GM21526 (cell line): Measurements from ENCODE around the gene PSME3.

Experiments
- ATAC-seq: cut with Tn5 transposase; IDR thresholded peaks from one replicate; pipeline ENCODE4 v1.9.1; 2021; ENCODE audit warnings: moderate library complexity; ENCODE audit not compliant: unreplicated experiment, low FRiP score

Gene PSME3

GRCh38 chr17:42832934-42833766, at the start of gene PSME3:
PSME3 (plus strand) TSS chr17:42833397; CDS start chr17:42833632, 235 bp downstream.
- ATAC-seq = peak; percentile 68

- ATAC-seq = no peak
Observed at GRCh38 chr17:42783791-42784138, 49.4 kb upstream of the PSME3 start.

- ATAC-seq = no peak
Observed at GRCh38 chr17:42784409-42784808, 48.8 kb upstream of the PSME3 start.

- ATAC-seq = no peak
Observed at GRCh38 chr17:42784811-42785592, 48.2 kb upstream of the PSME3 start.

GRCh38 chr17:42787266-42787665, 45.9 kb upstream of the PSME3 start:
- no peak for ATAC-seq

GRCh38 chr17:42791948-42792347, 41.2 kb upstream of the PSME3 start:
- no peak for ATAC-seq

GRCh38 chr17:42792545-42792944, 40.7 kb upstream of the PSME3 start:
- ATAC-seq = no peak

GRCh38 chr17:42795061-42795460, 38.1 kb upstream of the PSME3 start:
- ATAC-seq = no peak

GRCh38 chr17:42795465-42795864, 37.7 kb upstream of the PSME3 start:
- no peak for ATAC-seq

- ATAC-seq = no peak
Observed at GRCh38 chr17:42796066-42796758, 37.0 kb upstream of the PSME3 start.

GRCh38 chr17:42797067-42798007, 35.9 kb upstream of the PSME3 start:
- ATAC-seq = no peak

- ATAC-seq = no peak
Observed at GRCh38 chr17:42798011-42798382, 35.2 kb upstream of the PSME3 start.

GRCh38 chr17:42798383-42799380, 34.5 kb upstream of the PSME3 start, which contains the start of the genes CNTD1 and COA3:
CNTD1 (plus strand) TSS chr17:42798861; CDS start chr17:42799068, 207 bp downstream.
COA3 (minus strand) TSS chr17:42798704; CDS start chr17:42798681, 23 bp downstream.
- ATAC-seq = peak; percentile 69

GRCh38 chr17:42803074-42803883, 29.9 kb upstream of the PSME3 start:
- no peak for ATAC-seq

- no peak for ATAC-seq
Observed at GRCh38 chr17:42804918-42805367, 28.3 kb upstream of the PSME3 start.

- no peak for ATAC-seq
Observed at GRCh38 chr17:42806249-42806648, 26.9 kb upstream of the PSME3 start.

GRCh38 chr17:42809250-42809649, 23.9 kb upstream of the PSME3 start:
- no peak for ATAC-seq
